ENCODE data around the gene ENPP3. TPM values are rescaled to one million over a fixed set of nuclear protein-coding genes. Genes with fewer than 3 reads are reported as not detected.
A peak's percentile ranks its signal among the peaks of the same experiment; 100 is the strongest.

Gene ENPP3
- total and polyA plus RNA-seq, 7 experiments from 2014 or later: 0.15 to 7.1 (median 0.39) TPM

DNA sequence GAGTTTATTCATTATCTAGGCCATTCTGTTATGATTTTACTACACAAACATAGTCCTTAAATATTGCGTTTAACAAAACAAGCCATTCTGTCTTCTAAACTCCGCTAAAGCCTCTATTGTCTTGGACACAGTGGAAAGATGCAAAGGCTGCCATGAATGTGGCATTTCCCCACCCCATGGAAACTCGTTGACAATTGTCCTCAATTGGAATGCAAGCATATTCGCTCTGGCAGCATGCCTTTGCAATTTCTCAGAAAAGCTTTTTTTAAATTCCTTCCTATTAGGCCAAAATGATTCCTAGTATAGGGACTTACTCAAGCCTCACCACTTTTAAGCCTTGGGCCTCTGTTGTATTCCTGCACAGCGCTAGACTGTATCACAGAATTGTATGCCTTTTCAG is 41.3 kb downstream of the ENPP3 start:
- DNase-seq (no peak), ATAC-seq (no peak)
- Histone ChIP-seq H3K4me3 (ENCODE audit: low read length) (no peak overlapping the region), H3K27me3 (ENCODE audit: control insufficient read depth in 2 of 2, insufficient read depth in 2 of 2, low read length in 2 of 2) (no peaks in the 10 kb centered on the region), H3K36me3 (ENCODE audit: control insufficient read depth in 2 of 3, insufficient read depth in 3 of 3, low read length in 3 of 3) (no peaks in the 10 kb centered on the region), H3K4me1 (ENCODE audit: control insufficient read depth in 2 of 2, insufficient read depth in 2 of 2, low read length in 2 of 2) (no peaks in the 10 kb centered on the region), H3K27ac (ENCODE audit: low read depth, low read length) (no peak overlapping the region), H3K9me3 (ENCODE audit: control insufficient read depth in 2 of 3, low read length in 3 of 3) (no peaks in the 10 kb centered on the region)
- Mint-ChIP-seq H3K4me3 (no peak overlapping the region), H3K4me1 (peaks cover 0 to 2% (median 0%) of the 10 kb centered on the region in 7 donors), H3K27me3 (peaks cover 0 to 8% (median 0%) of the 10 kb centered on the region in 5 donors), H3K9me3 (no peaks in the 10 kb centered on the region), H3K36me3 (peaks cover 0 to 7% (median 0%) of the 10 kb centered on the region in 5 donors), H3K27ac (no peak overlapping the region)
- ChIA-PET CTCF (no interaction called here), POLR2A (no interaction called here)
- intact Hi-C loops (cut with micrococcal nuclease): no loop called here

DNA sequence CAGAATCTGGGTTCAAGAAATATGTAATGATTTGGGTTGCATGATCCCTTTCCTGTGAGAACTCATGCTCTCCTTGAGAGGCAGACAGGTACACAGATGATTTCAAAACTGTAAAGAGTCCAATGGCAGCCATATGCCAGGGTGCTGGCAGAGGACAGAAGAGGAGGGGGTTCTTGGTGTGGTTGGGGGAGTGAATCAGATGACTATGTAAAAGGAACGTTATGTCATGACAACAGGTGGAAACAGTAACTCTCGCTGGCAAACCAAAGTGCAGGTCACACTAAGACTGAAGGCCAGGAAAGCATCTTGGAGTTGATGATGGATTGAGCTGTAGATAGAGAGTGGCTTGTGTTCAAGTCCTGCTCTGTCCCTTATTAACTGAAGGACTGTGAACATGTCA is 43.8 kb downstream of the ENPP3 start:
- intact Hi-C loops (cut with micrococcal nuclease): no loop called here
- H3K4me3 ChIP-seq (ENCODE audit: low read length): no peak overlapping the region
- H3K4me1 Mint-ChIP-seq: peaks cover 0 to 2% (median 0%) of the 10 kb centered on the region in 7 donors
- no peak for ATAC-seq
- H3K4me1 ChIP-seq (ENCODE audit: control insufficient read depth in 2 of 2, insufficient read depth in 2 of 2, low read length in 2 of 2): no peaks in the 10 kb centered on the region
- no peaks in the 10 kb centered on the region for H3K27me3 ChIP-seq (ENCODE audit: control insufficient read depth in 2 of 2, insufficient read depth in 2 of 2, low read length in 2 of 2)
- H3K27me3 Mint-ChIP-seq: peaks cover 0 to 7% (median 0%) of the 10 kb centered on the region in 5 donors
- H3K27ac ChIP-seq (ENCODE audit: low read depth, low read length): no peak overlapping the region
- H3K27ac Mint-ChIP-seq: no peak overlapping the region
- peaks cover 0 to 7% (median 0%) of the 10 kb centered on the region in 5 donors for H3K36me3 Mint-ChIP-seq
- DNase-seq: no peak
- H3K9me3 Mint-ChIP-seq: no peaks in the 10 kb centered on the region
- H3K36me3 ChIP-seq (ENCODE audit: control insufficient read depth in 2 of 3, insufficient read depth in 3 of 3, low read length in 3 of 3): no peaks in the 10 kb centered on the region
- CTCF ChIA-PET: no interaction called here
- POLR2A ChIA-PET: no interaction called here
- H3K9me3 ChIP-seq (ENCODE audit: control insufficient read depth in 2 of 3, low read length in 3 of 3): no peaks in the 10 kb centered on the region
- no peak overlapping the region for H3K4me3 Mint-ChIP-seq

DNA sequence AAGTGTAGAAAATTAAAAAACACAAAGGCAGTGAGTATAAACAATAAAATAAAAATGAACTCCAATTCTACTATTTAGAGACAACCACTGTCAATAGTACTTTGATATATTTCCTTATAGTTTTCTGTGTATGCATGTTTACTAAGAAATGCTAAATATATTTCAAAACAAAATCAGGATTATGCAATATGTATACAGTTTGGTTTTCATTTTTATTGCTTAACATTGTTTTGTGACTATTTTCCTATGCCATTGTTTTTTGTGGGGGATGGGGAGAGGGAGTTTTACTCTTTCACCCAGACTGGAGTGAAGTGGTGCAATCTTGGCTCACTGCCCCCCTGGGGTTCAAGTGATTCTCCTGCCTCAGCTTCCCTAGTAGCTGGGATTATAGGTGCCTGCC is 44.5 kb downstream of the ENPP3 start:
- Histone ChIP-seq H3K9me3 (ENCODE audit: control insufficient read depth in 2 of 3, low read length in 3 of 3) (no peaks in the 10 kb centered on the region), H3K4me3 (ENCODE audit: low read length) (no peak overlapping the region), H3K27ac (ENCODE audit: low read depth, low read length) (no peak overlapping the region), H3K27me3 (ENCODE audit: control insufficient read depth in 2 of 2, insufficient read depth in 2 of 2, low read length in 2 of 2) (no peaks in the 10 kb centered on the region), H3K36me3 (ENCODE audit: control insufficient read depth in 2 of 3, insufficient read depth in 3 of 3, low read length in 3 of 3) (no peaks in the 10 kb centered on the region), H3K4me1 (ENCODE audit: control insufficient read depth in 2 of 2, insufficient read depth in 2 of 2, low read length in 2 of 2) (no peaks in the 10 kb centered on the region)
- Mint-ChIP-seq H3K9me3 (peaks cover 0 to 1% (median 0%) of the 10 kb centered on the region in 11 donors), H3K4me1 (peaks cover 0 to 2% (median 0%) of the 10 kb centered on the region in 7 donors), H3K27ac (no peak overlapping the region), H3K4me3 (no peak overlapping the region), H3K27me3 (peaks cover 0 to 7% (median 0%) of the 10 kb centered on the region in 5 donors), H3K36me3 (peaks cover 0 to 8% (median 0%) of the 10 kb centered on the region in 5 donors)
- DNase-seq (no peak), ATAC-seq (no peak)
- CTCF ChIA-PET: no interaction called here
- intact Hi-C loops (cut with micrococcal nuclease): no loop called here
- POLR2A ChIA-PET: no interaction called here

DNA sequence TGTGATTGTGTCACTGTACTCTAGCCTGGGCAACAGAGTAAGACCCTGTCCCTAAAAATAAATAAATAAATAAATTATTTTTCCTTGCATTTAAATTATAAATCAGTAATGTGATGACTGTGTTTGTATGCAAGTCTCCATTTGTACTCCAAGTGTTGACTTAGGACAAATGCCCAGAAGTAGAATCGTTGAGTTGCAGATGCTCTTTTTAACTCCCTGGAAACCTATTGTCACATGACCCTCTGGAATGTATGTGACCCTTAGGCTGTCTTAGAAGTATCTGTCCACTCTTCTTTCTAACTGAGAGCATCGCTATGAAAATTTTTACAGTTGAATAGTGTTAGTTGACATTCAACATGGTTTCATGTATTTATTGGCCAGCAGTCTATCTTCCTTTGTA is 45.3 kb downstream of the ENPP3 start:
- no peaks in the 10 kb centered on the region for H3K4me1 ChIP-seq (ENCODE audit: control insufficient read depth in 2 of 2, insufficient read depth in 2 of 2, low read length in 2 of 2)
- ATAC-seq: no peak
- Mint-ChIP-seq H3K4me1 (peaks cover 0 to 4% (median 0%) of the 10 kb centered on the region in 7 donors), H3K9me3 (peaks cover 0 to 2% (median 0%) of the 10 kb centered on the region in 11 donors), H3K27me3 (peaks cover 0 to 7% (median 0%) of the 10 kb centered on the region in 5 donors), H3K4me3 (no peak overlapping the region), H3K27ac (no peak overlapping the region), H3K36me3 (peaks cover 0 to 9% (median 0%) of the 10 kb centered on the region in 5 donors)
- H3K9me3 ChIP-seq (ENCODE audit: control insufficient read depth in 2 of 3, low read length in 3 of 3): no peaks in the 10 kb centered on the region
- DNase-seq: no peak
- intact Hi-C loops (cut with micrococcal nuclease): no loop called here
- H3K36me3 ChIP-seq (ENCODE audit: control insufficient read depth in 2 of 3, insufficient read depth in 3 of 3, low read length in 3 of 3): no peaks in the 10 kb centered on the region
- no peak overlapping the region for H3K4me3 ChIP-seq (ENCODE audit: low read length)
- H3K27ac ChIP-seq (ENCODE audit: low read depth, low read length): no peak overlapping the region
- H3K27me3 ChIP-seq (ENCODE audit: control insufficient read depth in 2 of 2, insufficient read depth in 2 of 2, low read length in 2 of 2): no peaks in the 10 kb centered on the region
- POLR2A ChIA-PET: no interaction called here
- CTCF ChIA-PET: no interaction called here

DNA sequence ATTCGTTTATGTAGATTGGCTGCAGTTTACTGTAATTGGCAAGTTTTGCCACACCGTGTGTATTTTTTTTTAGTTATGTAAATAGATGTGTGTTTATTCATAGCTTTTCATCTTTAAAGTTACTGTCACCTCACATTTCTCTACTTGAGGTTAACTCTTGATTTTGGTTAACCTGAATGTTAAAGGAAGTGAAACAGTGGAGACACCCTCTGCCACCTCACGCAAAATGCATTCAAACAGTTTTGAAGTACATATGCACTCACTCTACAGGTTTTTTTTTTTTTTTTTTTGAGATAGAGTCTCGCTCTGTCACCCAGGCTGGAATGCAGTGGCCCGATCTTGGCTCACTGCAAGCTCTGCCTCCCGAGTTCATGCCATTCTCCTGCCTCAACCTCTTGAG is 46.4 kb downstream of the ENPP3 start:
- Mint-ChIP-seq H3K4me1 (peaks cover 0 to 4% (median 0%) of the 10 kb centered on the region in 7 donors), H3K27ac (no peak overlapping the region), H3K9me3 (peaks cover 0 to 2% (median 0%) of the 10 kb centered on the region in 11 donors), H3K27me3 (peaks cover 0 to 7% (median 0%) of the 10 kb centered on the region in 5 donors), H3K4me3 (no peak overlapping the region), H3K36me3 (peaks cover 0 to 8% (median 0%) of the 10 kb centered on the region in 5 donors)
- Histone ChIP-seq H3K36me3 (ENCODE audit: control insufficient read depth in 2 of 3, insufficient read depth in 3 of 3, low read length in 3 of 3) (no peaks in the 10 kb centered on the region), H3K4me1 (ENCODE audit: control insufficient read depth in 2 of 2, insufficient read depth in 2 of 2, low read length in 2 of 2) (no peaks in the 10 kb centered on the region), H3K27me3 (ENCODE audit: control insufficient read depth in 2 of 2, insufficient read depth in 2 of 2, low read length in 2 of 2) (no peaks in the 10 kb centered on the region), H3K9me3 (ENCODE audit: control insufficient read depth in 2 of 3, low read length in 3 of 3) (no peaks in the 10 kb centered on the region), H3K27ac (ENCODE audit: low read depth, low read length) (no peak overlapping the region), H3K4me3 (ENCODE audit: low read length) (no peak overlapping the region)
- intact Hi-C loops (cut with micrococcal nuclease): no loop called here
- ChIA-PET POLR2A (no interaction called here), CTCF (no interaction called here)
- ATAC-seq: peak; percentile 45
- DNase-seq: no peak

DNA sequence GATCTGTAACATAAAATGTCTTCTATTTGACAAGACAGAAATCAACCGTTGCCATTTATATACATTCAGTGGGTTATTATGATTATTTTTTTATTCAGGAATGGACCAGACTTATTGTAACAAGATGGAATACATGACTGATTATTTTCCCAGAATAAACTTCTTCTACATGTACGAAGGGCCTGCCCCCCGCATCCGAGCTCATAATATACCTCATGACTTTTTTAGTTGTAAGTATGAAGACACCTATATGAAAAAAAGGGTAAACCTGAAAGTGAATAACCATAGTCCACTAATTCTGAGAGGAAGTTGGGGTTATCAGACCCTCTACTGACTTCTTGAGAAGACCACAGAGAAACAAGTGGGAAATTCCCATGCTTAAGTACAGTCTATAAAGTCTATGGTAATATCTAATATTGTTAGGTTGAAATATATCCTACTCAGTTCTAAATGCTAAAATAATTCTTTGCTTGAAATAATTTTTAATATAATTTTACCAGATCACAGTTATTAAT is 48.2 kb downstream of the ENPP3 start:
- no peaks in the 10 kb centered on the region for H3K27me3 ChIP-seq (ENCODE audit: control insufficient read depth in 2 of 2, insufficient read depth in 2 of 2, low read length in 2 of 2)
- no peaks in the 10 kb centered on the region for H3K9me3 ChIP-seq (ENCODE audit: control insufficient read depth in 2 of 3, low read length in 3 of 3)
- H3K27ac ChIP-seq (ENCODE audit: low read depth, low read length): no peak overlapping the region
- no peak for DNase-seq
- intact Hi-C loops (cut with micrococcal nuclease): no loop called here
- no peaks in the 10 kb centered on the region for H3K36me3 ChIP-seq (ENCODE audit: control insufficient read depth in 2 of 3, insufficient read depth in 3 of 3, low read length in 3 of 3)
- Mint-ChIP-seq H3K4me3 (no peak overlapping the region), H3K27ac (no peak overlapping the region), H3K4me1 (peaks cover 0 to 2% (median 0%) of the 10 kb centered on the region in 7 donors), H3K36me3 (peaks cover 0 to 7% (median 0%) of the 10 kb centered on the region in 5 donors), H3K27me3 (peaks cover 0 to 4% (median 0%) of the 10 kb centered on the region in 5 donors), H3K9me3 (peaks cover 0 to 2% (median 0%) of the 10 kb centered on the region in 11 donors)
- no peak overlapping the region for H3K4me3 ChIP-seq (ENCODE audit: low read length)
- ATAC-seq: no peak
- ChIA-PET CTCF (no interaction called here), POLR2A (no interaction called here)
- H3K4me1 ChIP-seq (ENCODE audit: control insufficient read depth in 2 of 2, insufficient read depth in 2 of 2, low read length in 2 of 2): no peaks in the 10 kb centered on the region

DNA sequence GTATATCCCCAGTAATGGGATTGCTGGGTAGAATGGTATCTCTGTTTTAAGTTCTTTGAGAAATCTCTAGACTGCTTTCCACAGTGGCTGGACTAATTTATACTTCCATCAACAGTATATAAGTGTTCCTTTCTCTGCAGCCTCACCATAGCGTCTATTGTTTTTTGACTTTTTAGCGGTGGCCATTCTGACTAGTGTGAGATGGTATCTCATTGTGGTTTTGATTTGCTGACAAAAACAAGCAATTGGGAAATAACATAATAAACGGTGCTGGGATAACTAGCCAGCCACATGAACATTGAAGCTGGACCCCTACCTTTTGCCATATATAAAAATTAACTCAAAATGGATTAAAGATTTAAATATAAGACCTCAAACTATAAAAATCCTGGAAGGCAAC is 49.9 kb downstream of the ENPP3 start:
- Histone ChIP-seq H3K27ac (ENCODE audit: low read depth, low read length) (no peak overlapping the region), H3K4me3 (ENCODE audit: low read length) (no peak overlapping the region), H3K9me3 (ENCODE audit: control insufficient read depth in 2 of 3, low read length in 3 of 3) (no peaks in the 10 kb centered on the region), H3K27me3 (ENCODE audit: control insufficient read depth in 2 of 2, insufficient read depth in 2 of 2, low read length in 2 of 2) (no peaks in the 10 kb centered on the region), H3K36me3 (ENCODE audit: control insufficient read depth in 2 of 3, insufficient read depth in 3 of 3, low read length in 3 of 3) (no peaks in the 10 kb centered on the region), H3K4me1 (ENCODE audit: control insufficient read depth in 2 of 2, insufficient read depth in 2 of 2, low read length in 2 of 2) (no peaks in the 10 kb centered on the region)
- no peak overlapping the region for H3K4me3 Mint-ChIP-seq
- peaks cover 0 to 2% (median 0%) of the 10 kb centered on the region in 11 donors for H3K9me3 Mint-ChIP-seq
- intact Hi-C loops (cut with micrococcal nuclease): no loop called here
- POLR2A ChIA-PET: no interaction called here
- no peak overlapping the region for H3K27ac Mint-ChIP-seq
- H3K4me1 Mint-ChIP-seq: peaks cover 0 to 4% (median 0%) of the 10 kb centered on the region in 7 donors
- H3K36me3 Mint-ChIP-seq: peaks cover 0 to 7% (median 0%) of the 10 kb centered on the region in 5 donors
- CTCF ChIA-PET: no interaction called here
- no peaks in the 10 kb centered on the region for H3K27me3 Mint-ChIP-seq
- ATAC-seq (no peak), DNase-seq (no peak)
